Activated CD4-positive, alpha-beta T cell treated with anti-CD3 and anti-CD28 coated beads, Interleukin-2, amount 50 U/mL, for 48 hours (primary cell): Measurements from ENCODE around the gene ALK.

Source experiments
- DNase-seq, 2 experiments: peaks; one replicate each; pipeline ENCODE4 v3.0.0-alpha.2; 2020

Gene ALK

DNA sequence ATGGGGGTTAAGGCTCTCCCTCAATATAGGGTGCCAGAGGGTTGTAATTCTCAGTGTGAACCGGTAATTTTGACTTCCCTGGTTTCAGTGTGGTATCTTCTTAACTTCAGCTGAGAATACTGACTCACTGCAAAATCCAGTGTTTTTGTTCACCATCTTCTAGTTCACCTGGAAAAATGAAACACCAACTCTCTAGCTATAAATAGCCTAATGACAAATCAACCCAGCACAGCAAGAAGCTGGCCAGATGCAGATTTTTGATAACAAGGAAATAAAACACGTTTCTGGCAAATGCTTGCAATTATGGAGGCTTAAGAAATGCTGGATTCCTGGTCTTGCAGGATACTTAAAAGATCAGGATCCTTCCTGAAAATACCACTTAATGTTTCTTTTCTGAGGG lies 613.9 kb downstream of the ALK start:
- DNase-seq = no peak

DNA sequence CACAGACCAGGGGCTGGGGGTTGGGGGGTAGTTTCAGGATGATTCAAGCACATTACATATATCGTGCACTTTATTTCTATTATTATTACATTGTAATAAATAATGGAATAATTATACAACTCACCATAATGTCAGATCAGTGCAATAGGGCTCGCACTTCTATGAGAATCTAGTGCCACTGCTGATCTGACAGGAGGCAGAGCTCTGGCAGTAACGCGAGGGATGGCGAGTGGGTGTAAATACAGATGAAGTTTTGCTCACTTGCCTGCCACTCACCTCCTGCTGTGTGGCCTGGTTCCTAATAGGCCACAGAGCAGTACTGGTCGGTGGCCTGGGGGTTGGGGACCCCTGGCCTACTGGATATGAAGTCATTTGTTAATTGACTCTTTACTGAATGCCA lies 615.6 kb downstream of the ALK start:
- no peak for DNase-seq

DNA sequence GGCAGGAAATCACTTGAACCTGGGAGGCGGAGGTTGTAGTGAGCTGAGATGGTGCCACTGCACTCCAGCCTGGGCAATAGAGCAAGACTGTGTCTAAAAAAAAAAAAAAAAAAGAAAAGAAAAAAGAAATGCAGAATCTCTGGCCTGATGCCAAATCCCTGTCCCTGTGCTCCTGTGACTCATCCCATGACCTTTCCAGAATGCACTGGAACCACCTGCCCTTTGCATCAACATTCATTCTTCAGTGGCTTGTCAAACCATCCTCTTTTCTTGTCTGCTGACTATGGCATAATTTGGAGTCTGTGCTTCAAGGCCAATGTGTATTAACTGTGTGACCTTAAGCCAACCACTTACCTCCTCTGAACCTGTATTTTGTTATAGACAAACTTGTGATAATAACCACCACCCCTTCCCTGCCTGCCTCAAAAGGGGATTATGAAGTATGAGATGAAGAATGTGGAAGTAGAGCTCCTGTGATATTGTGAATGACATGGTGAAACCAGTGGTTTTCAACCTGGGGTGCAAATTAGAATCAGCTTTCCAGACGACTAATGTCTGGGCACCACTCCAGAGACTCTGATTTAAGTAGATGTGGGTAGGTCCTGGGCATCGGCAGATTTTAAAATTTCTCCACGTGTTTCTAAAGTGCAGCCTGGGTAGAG lies 616.9 kb downstream of the ALK start:
- no peak for DNase-seq

DNA sequence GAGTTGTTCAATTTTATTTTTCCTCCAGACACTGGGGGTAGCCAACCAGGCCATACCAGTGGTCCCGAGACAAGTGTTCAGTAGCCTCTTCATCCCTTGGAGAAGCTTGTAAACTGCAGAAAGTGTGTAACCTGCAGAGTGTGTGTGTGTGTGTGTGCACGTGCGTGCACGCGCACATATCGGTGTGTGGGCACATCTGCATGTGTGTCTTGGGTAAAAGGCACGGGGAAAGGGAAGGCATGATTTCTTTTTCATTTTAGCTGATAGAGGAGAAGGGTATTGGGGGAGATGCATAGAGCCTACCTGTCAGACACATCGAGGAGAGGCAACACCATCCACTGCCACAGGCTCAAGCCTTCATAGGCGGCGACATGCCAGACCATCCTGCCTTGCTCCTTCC lies 624.8 kb downstream of the ALK start:
- DNase-seq = no peak

DNA sequence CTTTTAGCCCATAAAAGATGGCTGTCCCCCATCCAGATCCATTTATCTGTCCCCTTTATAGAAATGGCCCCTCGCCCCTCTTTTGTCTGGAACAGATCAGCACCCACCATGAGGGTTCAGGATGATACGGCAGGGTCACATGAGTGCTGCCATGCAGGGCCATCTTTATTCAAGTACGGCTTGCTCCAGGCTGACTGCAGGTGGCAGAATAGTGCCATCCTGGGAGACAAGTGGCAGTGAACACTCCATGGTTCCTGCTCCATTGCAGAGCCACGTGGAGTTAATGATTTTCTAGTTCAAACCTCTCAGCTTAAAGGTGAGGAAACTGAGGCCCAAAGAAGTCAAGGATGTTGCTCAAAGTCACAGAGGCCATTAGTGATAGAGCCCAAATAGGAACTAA lies 625.5 kb downstream of the ALK start:
- no peak for DNase-seq

DNA sequence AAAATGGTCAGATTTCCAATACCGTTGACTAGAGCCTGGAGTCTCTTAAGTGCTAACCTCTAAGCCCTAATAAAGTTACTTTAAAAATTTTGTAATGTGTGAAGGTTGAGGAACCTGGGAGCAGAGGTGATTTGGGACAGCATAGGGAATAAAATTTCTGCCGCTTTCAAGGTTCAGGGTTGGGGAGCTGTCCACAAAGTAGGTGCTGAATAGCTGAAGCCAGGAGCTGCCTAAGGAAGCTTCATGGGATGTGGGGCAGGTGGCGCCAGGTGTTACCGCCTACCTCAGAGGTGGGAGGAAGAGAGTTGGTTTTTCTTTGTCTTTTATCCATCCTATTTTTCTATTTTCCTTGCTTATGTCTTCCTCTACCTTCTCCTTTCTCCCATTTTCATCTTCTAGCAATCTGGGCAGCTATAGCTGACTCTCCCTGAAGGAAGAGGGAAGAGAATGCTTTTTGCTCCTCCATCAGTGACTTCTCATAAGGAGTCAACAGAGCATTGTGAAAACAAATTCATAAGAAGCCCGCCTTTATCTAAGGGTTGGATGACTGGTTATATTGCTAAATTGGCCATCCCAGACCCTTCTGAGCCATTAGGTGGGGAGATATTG lies 627.5 kb downstream of the ALK start:
- DNase-seq = peak; percentile 21 to 22

DNA sequence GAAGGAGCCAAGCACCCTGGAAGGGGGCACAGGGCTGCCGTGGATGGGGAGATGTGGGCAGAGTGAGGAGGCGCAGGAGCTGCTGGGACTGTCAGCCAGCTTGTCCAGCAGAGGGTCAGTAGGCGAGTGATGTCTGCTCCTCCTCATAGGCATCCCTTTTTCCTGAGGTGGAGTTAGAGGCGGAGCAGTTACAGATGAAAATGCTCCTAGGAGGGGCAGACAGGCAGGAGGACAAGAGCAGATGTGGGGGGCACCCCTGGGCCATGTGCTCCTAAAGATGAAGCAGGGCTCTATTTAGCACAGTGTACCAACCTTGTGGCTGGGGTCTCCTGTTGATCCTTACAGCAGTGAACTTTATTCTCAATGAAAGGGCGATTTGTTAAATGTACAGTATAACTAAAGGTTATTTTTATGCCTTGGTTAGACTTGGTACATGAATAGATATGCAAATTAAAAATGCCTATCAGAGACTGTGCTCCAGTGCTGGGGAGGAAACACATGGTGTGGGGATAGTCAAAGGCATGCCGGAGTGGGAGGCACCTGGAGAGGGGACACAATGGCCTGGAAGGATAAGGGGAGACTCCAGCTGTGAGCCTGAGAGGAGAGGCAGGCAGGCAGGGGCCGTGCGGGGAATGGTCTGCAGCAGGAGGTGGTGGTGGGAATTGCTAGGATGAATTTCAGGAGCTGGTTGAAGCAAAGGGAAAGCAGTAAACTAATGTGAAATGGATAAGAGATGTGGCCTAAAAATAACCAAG lies 630.9 kb downstream of the ALK start:
- DNase-seq = no peak

DNA sequence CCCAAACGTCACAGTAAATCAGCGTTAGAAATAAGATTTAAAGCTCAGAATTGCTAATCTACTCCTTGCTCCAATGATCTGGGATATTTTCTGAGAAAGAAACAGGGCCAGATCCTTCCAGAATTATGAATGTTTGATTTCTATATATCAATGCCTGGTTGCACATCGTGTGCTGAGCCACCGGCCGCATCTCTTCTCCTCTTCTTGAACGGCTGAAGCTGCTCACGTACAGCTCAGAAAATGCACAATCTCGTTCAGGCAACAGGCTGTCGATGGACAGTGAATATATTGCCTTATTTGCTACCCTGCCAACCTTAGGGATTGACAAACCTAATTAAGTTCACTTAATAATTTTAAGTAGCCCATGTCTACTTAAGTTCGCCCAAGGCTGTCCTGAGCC lies 636.7 kb downstream of the ALK start:
- no peak for DNase-seq

DNA sequence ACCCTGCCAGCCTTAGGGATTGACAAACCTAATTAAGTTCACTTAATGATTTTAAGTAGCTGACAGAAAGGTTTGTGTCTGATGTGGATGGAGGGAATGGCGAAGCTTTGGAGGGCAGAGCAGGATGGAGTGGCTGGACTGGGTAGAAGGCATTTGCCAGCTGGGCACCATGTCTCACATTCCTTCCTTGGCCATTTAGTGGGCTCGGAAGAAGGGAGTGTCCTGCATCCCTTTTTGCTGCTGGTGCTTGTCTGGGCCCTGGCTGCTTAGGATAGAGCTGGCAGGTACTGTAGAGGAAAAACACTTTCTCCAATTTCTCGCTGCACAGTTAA lies 639.5 kb downstream of the ALK start:
- DNase-seq = no peak

DNA sequence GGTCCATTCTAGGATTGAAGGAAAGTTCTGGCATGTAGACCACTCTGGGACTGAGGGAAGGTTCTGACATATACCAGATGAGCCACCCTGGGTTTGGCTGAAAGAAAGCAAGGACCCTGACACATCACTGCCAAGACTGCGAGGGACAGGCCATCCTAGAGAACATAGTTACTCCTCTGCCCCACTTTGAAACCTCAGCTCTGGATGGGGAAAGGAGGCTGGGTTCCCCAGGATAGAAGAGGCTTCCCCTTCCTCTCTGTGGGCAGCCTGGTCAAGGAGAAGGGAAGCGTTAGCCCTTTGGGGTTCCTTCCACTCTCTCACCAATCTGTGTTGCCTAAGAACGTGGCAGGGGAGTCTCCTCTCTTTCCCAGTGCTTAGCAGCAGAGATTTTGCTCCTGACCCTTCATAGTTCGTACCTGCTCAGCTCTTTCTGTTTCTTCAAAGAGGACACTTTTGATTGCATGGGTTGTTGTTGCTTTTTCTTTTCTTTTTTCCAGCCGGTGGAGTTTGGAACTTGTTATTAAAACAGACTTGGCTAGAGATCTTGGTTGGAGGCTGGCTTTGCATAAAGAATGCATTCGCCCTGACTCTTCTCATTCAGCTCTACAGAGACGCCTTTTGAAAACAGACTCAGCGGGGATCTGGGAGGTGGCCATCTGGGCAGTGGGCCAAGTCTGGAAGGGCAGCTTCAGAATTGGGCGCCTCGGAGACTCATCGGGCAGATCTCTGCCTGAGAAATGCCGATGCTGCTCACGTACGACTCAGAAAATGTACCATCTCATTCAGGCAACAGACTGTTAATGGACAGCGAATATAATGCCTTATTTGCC lies 640.1 kb downstream of the ALK start:
- no peak for DNase-seq

DNA sequence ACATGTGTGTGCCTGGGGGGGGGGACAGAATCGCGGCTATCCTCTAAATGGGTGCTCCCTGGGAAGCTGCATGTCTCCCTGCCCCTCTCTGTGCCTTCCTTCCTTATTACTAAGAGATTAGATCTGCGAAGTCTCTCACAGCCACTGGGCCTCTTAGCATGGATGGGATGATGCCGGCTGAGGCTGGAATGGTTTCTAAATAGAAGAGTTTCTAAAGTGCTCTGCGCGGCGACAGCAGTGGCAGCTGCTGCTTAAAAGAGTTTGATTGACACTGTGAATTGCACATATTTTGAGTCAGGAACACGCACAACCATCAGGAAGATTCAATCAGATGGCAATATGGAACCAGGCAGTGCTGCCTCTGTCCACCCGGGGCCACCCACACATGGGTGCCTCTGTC lies 642.4 kb downstream of the ALK start:
- DNase-seq = no peak

DNA sequence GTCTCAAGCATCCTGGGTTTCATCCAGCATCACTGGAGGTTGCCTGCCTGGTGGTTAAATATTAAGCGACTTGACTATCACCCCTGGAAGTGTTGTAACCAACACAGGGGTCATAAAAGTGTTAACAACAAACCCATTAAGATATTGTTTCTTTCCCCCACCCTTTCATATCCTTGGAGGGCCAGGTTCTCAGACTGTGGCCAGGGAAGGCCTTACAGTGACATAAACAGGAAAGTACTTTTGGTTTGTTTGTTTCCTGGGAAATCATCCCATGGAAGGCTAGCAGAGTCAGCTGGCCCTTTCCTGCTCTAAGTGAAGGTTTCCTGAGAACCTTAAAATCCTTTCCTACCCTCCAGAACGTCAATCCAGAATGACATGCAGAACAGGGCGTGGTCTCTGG lies 645.2 kb downstream of the ALK start:
- DNase-seq = no peak

DNA sequence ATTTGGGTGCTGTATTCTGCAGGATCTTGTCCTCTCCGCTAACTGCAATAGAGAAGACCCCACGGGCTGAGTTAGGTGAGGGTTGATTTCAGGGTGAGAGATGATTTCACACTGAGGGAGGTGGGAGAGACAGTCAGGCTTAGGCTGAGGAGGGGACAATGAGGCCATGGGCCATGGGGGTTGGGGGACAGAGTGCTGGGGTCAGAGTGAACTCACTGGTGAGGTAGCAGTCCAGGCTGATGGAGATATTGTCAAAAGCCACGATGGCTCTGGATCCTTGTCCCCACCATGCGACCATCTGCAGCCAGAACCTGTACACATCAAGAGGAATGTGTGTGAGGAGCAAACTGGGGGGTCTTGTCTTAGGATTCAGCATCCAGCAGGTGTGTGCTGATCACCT lies 646.2 kb downstream of the ALK start:
- DNase-seq = no peak

DNA sequence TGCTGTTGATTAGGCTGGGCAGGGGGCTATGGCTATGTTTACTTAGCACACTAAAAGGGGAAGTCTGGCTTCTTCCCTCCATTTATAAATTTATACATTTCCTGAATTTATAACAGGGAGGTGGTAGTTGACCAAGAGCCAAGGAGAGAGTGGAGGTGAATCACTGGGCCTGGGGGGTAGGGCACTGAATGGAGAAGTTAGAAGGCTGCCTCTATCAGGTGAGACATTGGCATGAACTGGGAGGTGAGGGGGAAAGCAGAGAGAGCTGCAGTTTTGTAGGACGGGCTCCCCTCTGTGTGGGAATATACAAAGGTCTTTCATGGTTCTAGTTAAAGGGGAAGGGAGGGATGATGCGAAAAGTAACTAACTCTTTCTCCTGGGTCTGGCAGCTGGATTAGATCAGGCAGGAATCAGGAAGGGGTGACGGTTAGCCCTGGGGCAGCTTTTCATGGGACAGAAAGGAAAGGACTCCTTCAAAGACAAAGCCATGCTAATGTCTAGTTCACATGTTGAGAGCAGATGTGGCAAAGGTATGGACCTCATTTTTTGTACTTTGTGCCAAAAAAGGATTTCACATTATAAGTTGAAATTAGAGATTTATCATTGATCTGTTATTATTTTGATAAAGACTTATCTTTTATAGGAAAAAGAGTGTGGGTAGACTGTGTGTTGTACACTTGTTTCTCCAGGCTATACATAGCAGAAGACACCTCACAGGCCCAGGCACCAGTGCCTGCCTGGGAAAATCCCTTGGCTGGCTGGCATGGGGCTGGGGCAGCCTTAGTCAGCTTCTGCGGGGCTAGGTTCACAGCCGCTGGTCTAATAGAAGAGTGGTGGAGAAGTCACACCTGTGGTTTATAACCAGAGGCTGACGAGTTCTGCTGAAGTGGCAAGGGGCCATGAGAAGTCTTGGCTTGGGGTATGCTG lies 647.4 kb downstream of the ALK start:
- no peak for DNase-seq

DNA sequence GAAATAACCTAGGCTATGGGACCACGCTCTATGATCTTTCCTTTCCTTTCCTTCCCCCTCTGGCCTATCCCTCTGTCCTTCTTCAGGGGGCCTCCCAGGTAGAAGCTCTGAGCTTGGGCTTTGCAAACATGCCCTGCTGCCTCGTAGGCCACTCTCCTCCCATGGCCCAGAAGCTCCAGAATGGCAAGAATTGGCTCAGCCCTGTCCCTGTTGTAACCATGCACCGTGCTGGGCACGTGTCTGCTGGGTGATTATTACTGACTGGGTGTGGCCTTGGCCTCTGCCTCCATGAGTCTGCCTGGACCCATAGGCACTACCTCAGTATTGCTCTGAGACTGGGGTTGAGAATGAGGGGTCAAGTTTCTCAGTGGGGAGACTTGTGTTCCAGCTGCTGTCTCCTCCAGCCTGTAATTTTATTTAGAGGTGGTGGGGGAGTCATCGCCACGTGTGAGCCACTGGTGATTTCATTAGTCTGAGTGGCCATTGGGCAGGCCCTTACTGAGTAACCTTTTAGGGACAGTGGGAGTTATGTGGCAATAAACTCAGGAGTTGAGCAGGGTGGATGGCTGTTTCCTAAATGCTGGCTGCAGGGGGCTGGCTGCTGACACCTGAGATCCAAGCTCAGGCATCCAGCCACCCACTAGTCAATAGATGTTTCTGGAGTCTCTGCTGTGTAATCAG lies 648.2 kb downstream of the ALK start:
- DNase-seq = no peak

DNA sequence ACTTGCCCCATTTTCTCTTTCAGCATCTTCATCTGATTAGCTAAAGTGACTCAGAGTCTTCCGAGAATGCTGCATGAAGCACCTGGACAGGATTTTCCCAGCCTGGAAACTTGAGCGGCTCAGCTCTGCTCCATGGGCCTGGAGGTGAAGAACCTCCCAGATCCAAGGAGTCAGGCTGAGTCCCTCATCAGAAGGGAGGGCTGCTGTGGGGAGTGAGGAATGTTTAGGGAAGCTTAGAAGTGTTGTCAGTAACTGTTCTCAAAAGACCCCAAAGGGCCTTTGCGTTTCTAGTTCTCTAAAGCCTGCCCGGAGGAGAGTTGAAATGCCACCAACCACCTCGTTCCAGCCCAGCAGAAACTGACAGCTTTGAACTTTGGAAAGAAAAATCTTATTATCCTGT lies 649.1 kb downstream of the ALK start:
- no peak for DNase-seq

DNA sequence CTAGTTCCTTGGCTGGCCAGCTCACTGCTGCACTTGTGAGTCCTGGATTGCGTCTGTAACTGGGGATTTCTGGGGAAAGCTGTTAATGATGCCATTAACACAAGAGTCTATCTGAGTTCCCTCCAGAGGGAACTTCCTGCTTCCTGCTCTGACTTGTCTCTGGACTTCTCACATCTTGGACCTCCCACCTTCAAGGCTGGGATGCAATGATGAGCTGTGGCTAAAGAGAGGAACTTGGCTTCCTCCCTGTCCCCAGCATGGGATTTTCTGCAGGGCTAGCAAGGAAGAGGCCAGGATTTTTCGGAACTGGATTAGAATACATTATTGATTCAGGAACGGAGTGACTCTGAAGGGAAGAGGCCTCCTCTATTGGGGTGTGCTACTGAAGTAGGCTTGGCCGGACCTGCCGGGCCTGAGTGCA lies 650.7 kb downstream of the ALK start:
- no peak for DNase-seq

DNA sequence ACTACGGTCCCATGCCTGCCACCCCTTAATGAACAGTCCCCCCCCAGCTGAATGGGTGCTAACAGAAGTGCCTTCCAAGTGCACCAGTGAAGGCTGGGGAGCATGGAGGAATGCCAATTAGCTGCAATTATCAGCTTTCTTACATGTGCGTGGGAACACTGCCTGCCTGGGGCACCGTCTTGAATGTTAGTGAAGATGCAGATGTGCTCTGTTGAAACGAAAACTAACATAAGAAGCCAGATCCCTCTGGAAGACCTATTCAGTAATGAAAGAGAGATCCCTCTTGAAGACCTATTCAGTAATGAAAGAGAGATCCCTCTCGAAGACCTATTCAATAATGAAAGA lies 651.6 kb downstream of the ALK start:
- no peak for DNase-seq

DNA sequence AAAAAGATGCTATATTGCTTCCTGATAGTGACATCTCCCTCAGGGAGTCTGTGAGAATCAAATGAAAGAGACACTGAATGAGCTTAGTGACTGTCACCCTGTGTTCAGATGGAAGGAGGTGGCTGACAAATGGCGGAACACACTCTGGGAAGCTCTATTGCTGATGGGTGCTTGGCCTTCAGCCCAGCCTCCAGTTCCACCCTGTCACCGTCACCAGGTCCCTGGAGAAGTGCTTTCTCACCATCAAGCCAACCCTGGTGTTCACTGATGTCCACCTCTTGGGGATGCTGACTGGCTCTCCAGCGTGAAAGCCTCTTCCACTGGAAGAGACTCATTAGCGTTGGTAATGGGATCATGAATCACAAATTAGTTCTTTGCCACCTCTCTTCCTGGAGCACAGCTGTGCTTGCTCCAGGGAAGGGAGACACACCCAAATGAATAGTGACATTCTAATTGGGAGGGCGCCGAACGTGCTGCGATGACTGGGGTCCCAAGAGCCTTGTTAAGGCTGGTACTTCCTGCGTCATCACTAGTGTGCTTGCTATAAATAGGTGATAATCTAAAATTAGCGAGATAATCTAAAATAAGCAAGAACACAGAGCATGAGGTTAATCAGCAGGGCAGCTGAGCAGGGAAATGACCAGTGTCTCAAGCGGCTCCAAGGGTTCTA lies 652.2 kb downstream of the ALK start:
- DNase-seq = no peak

DNA sequence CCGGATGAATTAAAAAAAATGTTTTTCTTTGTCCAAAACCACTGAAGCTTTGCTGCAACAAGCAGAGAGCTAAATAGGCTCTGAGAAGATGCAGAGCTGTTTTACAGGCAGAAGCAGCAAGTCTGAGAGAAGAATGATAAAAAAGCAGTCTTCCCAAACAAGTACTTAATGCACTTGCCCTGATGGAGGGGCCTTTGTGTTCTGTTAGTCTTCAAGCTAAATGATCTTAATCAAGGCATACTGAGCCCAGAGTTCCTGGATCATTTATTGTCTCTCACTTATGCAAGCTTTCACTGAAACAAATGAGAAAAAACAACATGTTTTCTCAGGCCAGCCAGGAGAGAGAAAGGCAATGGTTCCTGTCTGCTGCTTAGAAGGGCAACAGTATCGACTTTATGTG lies 653.7 kb downstream of the ALK start:
- no peak for DNase-seq

DNA sequence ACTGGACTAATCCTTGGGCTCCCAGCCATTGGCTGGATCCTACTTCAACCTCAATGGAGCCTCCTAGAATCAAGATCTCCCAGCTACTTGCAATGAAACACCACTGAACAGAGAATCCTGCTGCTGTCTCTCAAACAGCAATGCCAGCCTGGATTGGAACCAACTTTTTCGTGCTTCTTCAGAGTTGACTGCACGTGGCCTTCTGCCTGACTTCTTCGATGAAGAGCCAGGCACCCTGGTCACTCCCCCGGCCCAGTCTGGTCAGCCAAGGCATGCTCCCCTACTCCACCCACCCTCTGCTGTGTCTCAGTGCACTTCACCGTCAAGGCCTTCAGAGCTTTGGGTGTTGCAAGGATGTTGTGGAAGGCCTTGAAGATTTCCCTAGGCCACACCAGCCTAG lies 657.5 kb downstream of the ALK start:
- DNase-seq = no peak
